CD4-positive, alpha-beta T cell treated with Interleukin-17A for 4 hours (primary cell): Measurements from ENCODE around the gene GLIS1.
"Not testable (repeated sequence)": the region's sequence is repeated elsewhere in the genome, so short reads cannot be mapped to it uniquely, and the experiment has no call there.

ENCODE experiments used
- DNase-seq: peaks from one replicate; pipeline ENCODE4 v3.0.0-alpha.2; 2020; ENCODE audit warnings: mixed read lengths

GLIS1 gene

DNA sequence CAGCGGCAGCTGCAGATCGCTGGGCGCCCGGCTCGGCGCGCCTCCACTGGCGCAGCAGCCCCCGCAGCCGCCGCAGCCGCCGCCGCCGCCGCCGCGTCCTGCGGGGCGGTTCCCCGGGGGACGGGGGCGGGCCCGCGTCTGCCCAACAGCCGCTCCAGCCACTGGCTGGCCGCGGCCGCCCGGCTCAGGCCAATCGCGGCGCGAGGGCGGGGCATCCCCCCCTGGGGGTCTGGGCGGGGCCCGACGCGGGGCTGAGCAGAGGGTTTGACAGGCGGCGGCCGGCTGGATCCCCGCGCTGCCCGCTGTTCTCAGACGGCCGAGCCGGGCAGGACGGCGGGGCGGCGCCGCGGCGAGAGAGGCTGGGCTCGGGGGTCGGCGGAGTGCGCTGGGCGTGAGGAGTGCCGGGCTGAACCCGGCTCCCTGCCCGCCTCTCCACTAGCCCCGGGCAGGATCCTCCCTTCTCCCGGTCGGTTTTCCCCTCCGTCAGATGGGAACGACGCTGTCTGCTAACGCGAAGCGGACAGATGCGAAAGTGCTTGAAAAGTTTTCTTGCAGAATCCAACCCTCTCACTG is at the start of gene GLIS1:
TSS of gene GLIS1 (minus strand) at position 56 of the 573 bp plus-strand sequence. CDS start 1,100 bp downstream, outside the sequence.
- DNase-seq = peak; percentile 47

DNA sequence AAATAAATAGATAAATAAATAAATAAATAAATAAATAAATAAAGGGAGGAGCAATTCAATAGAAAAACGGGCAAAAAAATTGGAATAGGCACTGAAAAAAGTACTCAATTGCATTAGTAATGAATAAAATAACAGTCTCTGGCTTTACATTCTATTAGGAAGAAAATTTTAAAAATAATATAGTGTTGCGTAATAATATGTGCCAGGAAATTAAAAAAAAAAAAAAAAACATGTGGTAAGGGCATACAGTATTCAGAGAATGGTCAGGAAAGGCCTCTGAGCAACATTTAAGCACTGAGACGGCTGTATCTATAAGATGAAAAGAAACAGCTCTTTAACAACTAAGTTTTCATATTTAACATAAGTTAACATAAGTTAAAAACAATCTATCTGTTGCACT is 48.7 kb upstream of the GLIS1 start:
- no peak for DNase-seq

- DNase-seq = no peak
Observed at GRCh38 chr1:53783056-53783455, 44.1 kb upstream of the GLIS1 start.

DNA sequence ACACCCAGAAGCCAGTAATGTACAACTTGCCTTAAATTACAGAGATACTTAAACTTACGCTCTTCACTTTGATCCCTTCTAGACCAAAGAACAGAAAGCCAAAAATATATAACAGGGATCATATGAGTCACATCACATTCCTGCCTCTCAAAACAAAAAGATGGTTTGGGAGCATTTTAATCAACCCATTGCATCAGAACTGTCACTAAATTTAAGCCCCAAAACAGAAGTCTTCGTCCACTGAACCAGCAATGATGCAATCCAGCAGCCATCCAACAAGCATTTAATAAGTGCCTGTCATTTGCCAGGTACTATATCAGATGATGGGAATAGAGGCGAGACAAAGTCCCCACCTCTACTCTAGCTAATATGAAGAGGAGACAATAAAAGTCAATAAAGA is 42.7 kb upstream of the GLIS1 start:
- no peak for DNase-seq

DNA sequence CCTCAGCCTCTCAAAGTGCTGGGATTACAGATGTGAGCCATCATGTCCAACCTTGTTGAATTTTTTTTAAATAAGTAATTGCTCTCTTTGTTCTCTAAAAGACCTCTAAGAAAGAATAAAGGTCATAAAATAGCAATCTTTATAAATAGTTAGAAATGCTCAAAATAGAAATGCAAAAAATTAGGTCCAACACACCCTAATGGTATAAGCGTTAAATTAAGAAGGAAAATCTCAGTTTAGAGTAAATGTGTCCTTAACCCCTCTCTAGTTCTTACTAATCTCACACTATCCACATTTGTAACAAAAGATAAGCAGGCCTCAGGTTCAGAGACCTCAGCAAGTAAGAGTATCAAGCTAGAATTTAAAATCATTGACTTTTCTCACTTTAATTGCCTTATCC is 38.3 kb upstream of the GLIS1 start:
- no peak for DNase-seq

DNA sequence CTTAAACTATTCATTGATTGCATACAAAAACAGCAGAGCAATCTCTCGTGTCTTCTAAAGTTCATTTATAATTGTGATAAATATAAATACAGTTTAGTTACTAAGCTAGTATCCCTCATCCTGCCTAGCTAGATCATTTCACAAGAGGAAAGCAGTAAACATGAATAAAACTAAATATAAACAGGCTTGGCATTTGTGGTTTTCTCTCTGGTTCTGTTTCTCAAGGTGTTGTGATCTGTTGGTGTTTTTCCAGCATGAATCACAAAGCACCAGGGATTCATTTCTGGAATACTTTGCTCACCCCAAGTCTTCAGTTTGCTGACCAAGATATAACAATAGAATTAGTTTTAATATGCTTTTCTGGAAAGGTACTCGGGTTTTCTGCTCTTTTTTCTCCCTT is 32.7 kb upstream of the GLIS1 start:
- DNase-seq = no peak

- DNase-seq = no peak
Observed at GRCh38 chr1:53769780-53770179, 30.8 kb upstream of the GLIS1 start.

DNA sequence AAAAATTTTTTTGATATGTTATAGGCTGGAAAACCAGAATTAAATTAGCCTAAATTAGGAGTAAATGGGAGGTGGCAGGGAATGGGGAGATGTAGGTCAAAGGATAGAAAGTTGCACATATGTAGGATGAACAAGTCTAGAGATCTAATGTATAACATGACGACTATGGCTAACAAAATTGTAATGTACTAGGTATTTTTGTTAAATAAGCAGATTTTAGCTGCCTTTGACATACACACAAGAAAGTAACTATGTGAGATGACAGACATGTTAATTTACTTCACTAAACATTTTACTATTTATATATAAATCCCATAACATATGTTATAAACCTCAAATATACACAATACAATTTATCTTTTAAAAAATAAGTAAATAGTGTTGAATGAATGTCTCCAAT is 30.2 kb upstream of the GLIS1 start:
- no peak for DNase-seq

GRCh38 chr1:53766831-53767405 is 28.0 kb upstream of the GLIS1 start:
- DNase-seq = no peak

GRCh38 chr1:53766194-53766742 is 27.3 kb upstream of the GLIS1 start:
- no peak for DNase-seq

DNA sequence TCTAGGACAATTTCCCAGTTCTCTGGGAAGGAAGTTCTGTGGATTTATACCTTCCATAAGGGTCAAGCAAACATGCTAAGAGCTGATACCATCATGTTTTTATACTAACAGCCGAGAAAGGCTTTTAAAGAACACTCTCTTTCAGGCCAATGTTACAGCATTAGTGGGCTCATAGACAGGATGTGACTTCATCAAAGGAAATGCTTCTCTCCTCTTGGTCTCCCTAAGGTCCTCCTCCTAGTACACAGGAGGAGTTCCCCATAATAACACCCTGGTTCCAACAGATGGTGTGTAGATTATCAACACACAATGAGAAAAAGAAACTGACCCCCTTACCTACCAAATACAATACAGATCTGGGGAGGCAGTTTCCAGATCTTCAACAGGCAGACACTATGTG is 26.7 kb upstream of the GLIS1 start:
- no peak for DNase-seq

GRCh38 chr1:53763911-53764310 is 24.9 kb upstream of the GLIS1 start:
- no peak for DNase-seq

- DNase-seq = no peak
Observed at GRCh38 chr1:53763461-53763860, 24.5 kb upstream of the GLIS1 start.

DNA sequence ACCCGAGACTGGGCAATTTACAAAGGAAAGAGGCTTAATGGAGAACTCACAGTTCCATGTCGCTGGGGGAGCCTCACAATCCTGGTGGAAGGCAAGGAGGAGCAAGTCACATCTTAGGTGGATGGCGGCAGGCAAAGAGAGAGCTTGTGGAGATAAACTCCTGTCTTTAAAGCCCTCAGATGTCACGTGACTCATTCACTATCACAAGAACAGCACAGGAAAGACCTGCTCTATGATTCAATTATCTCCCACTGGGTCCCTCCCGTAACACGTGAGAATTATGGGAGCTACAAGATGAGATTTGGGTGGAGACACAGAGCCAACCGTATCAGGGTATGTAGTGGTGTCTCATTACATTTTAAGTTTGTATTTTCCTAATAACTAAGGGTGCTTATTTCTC is 21.5 kb upstream of the GLIS1 start:
- DNase-seq = not testable (repeated sequence)

- no peak for DNase-seq
Observed at GRCh38 chr1:53755874-53756273, 16.9 kb upstream of the GLIS1 start.

GRCh38 chr1:53754484-53755312 is 15.7 kb upstream of the GLIS1 start:
- peak; percentile 14 for DNase-seq

DNA sequence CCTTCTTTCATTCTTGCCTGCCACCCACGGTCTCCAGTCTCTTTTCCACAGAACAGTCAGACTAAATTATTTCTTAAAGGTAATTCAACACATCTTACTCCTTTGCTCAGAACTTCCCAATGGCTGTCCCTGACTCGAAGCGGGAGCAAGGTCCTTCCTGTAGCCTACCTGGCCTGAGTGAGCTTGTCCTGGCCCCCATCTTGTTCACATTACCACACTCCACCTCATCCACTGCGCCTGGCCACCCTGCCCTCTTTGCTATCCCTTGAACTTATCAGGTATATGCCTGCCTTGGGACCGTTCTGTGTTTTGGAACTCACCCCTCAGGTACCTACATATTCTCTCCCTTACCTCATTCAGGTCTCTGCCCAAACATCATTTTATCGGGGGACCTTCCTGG is 13.3 kb upstream of the GLIS1 start:
- DNase-seq = no peak

GRCh38 chr1:53747841-53748240 is 8.9 kb upstream of the GLIS1 start:
- no peak for DNase-seq

DNA sequence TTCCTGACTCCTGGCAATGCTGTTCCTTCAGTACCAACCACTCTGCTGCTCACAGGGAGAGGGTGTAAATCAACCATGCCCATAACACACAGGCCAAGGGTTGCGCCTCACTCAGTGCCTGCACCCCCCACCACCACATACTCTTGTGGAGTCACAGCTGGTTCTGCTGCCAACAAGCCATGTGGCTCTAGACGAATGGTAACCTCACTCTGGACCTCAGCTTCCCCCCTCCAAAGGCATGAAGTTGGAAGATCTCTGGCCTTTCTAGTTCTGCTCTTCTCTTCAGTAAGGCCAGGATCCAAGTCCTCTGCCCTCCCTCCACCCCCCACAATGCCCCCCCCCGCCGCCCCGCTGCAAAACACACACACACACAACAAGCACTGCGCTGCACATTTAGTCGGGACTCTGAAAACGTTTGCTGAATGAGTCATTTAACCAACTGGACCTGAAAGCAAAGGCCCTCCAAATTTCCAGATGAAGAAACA is 1.7 kb upstream of the GLIS1 start:
- DNase-seq = no peak

DNA sequence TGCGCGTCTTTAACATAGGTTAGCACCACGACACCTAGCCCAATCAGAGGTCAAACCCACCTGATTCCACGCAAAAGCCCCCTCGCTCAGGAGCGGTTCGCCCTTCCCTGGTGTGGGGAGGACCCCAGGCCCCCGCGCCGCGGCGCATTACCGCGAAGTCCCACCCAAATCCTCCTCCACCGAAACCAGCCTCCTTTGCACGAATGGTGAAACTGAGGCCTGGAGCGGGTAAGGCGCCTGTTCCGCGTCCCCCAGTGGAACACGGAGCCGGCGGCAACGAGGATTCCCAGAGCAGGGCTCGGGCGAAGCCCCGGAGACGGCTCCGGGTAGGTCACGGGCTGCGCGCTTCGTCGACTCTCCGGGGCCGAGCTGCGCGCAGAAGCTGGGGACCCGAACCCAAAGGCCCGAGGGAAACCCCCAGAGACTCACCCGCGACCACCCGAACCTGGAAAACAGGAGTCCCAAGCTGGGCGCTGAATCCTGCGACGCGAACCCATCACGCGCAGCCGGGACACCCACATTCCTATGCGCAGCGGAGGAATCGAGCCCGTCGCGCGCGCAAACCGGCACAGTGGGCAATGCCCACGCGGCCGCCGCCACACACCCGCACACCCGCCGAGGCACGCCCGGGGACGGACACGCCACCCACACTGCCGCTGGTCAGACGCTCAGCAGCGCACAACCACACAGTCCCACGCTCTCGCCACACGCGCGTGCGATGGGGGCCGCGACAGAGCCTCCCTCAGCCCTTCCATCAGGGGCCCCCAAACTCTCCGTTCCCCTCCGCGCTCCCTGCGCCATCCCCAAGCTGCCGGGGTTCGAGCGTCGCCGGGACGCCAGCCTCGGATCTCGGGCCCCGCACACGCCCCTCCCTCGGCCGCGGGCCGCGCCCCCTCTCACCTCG is 507 bp downstream of the GLIS1 start:
- DNase-seq = no peak

- no peak for DNase-seq
Observed at GRCh38 chr1:53737648-53738204, 1.2 kb downstream of the GLIS1 start.

DNA sequence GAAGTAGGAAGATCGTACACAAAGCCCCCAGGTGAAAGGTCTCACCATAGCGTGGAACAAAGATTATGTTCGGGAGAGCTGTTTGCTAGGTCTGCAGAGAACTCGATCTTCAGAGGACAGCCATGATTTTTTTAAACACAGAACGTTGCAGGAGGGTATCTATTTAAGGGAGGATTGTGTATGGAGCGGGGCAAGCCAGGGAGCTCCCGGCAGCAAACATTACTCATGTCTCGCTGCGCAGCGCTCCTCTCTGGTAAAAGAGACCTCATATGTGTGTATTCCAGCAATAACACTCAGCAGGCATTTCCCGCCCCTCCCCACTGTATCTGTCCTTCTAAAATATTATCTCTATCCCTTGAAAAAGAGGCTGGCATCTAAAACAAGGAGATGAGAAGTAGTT is 2.7 kb downstream of the GLIS1 start:
- no peak for DNase-seq
